Measurements from ENCODE around the gene SLC38A5. TPM values are rescaled to one million over a fixed set of nuclear protein-coding genes. Genes with fewer than 3 reads are reported as not detected.

The SLC38A5 gene
- total and polyA plus RNA-seq, 2 of the 13 experiments (the other 11 are each of a cell fraction or from before 2014, with no cell fraction given): 46.1 to 73.4 TPM

- TF ChIP-seq BCLAF1 (IDR thresholded peaks at IDR 0.05) (no peak), ARID5B (CRISPR knock-in tag; IDR thresholded peaks at IDR 0.05) (peak; percentile 82), ATF2 (CRISPR knock-in tag; IDR thresholded peaks at IDR 0.05) (no peak), HNRNPL (IDR thresholded peaks at IDR 0.05; ENCODE audit: low read depth, low read length) (no peak), ZBTB14 (CRISPR knock-in tag; IDR thresholded peaks at IDR 0.05) (no peak), ZBTB25 (CRISPR knock-in tag; IDR thresholded peaks at IDR 0.05) (no peak), SOX6 (IDR thresholded peaks at IDR 0.05) (no peak), SOX6 (CRISPR knock-in tag; IDR thresholded peaks at IDR 0.05) (peak; percentile 50; the same call in 1 of the 2 replicates), ZNF275 (CRISPR knock-in tag; IDR thresholded peaks at IDR 0.05; ENCODE audit: borderline replicate concordance) (no peak), JUN (CRISPR knock-in tag; IDR thresholded peaks at IDR 0.05) (0 out of 2 replicates have a peak, but pooled peaks have one; percentile 27), HES4 (CRISPR knock-in tag; IDR thresholded peaks at IDR 0.05; ENCODE audit: borderline replicate concordance) (no peak), FOXA3 (CRISPR knock-in tag; IDR thresholded peaks at IDR 0.05) (peak; percentile 48; the same call in 1 of the 2 replicates), LCORL (IDR thresholded peaks at IDR 0.05) (no peak), LCORL (CRISPR knock-in tag; IDR thresholded peaks at IDR 0.05) (peak; percentile 63; the same call in 1 of the 2 replicates), RXRA (CRISPR knock-in tag; IDR thresholded peaks at IDR 0.05) (peak; percentile 68; the same call in 1 of the 2 replicates), CEBPB (IDR thresholded peaks at IDR 0.05; ENCODE audit: borderline replicate concordance, low read depth, low read length) (peak; percentile 83), THAP7 (CRISPR knock-in tag; IDR thresholded peaks at IDR 0.05) (no peak), MEIS1 (CRISPR knock-in tag; IDR thresholded peaks at IDR 0.05; ENCODE audit: borderline replicate concordance) (no peak)
Measured at GRCh38 chrX:48505481-48505880, 35.4 kb upstream of the SLC38A5 start (continued).

Measured in HepG2 (cell line).